Naive B cell (primary cell): ENCODE results near the gene C1D. TPM values are rescaled to one million over a fixed set of nuclear protein-coding genes. Genes with fewer than 3 reads are reported as not detected.
"Not testable (repeated sequence)": the region's sequence is repeated elsewhere in the genome, so short reads cannot be mapped to it uniquely, and the experiment has no call there.

Source experiments
- ATAC-seq, 2 donors: fragments of 150-1000 bp; cut with Tn5 transposase; 2 replicates each; pipeline ENCODE4 v1.10.0; 2021; ENCODE audit warnings: low read depth in 2 of 2, mild to moderate bottlenecking in 2 of 2, moderate library complexity in 2 of 2
- DNase-seq: peaks from one replicate; pipeline ENCODE4 v3.0.0; 2022
- H3K27ac Mint-ChIP-seq, 6 donors: one replicate each; pipeline ENCODE4 v1.8.0; 2020 to 2022; ENCODE audit warnings: mild to moderate bottlenecking in 6 of 6, mixed read lengths in 6 of 6, moderate library complexity in 5 of 6, inconsistent platforms in 2 of 6
- H3K27me3 Mint-ChIP-seq, 3 donors: one replicate each; pipeline ENCODE4 v1.8.0; 2021 to 2022; ENCODE audit warnings: mixed read lengths in 3 of 3, mild to moderate bottlenecking in 1 of 3
- H3K36me3 Mint-ChIP-seq, 2 donors: one replicate each; pipeline ENCODE4 v1.8.0; 2020 to 2022; ENCODE audit warnings: mixed read lengths in 2 of 2, inconsistent platforms in 1 of 2, mild to moderate bottlenecking in 1 of 2
- H3K4me1 Mint-ChIP-seq, 3 donors: one replicate each; pipeline ENCODE4 v1.8.0; 2020 to 2022; ENCODE audit warnings: mixed read lengths in 3 of 3, inconsistent platforms in 1 of 3, mild to moderate bottlenecking in 1 of 3, moderate library complexity in 1 of 3
- H3K4me3 Mint-ChIP-seq, 8 donors: one replicate each; pipeline ENCODE4 v1.8.0; 2020 to 2022; ENCODE audit warnings: mild to moderate bottlenecking in 8 of 8, mixed read lengths in 8 of 8, moderate library complexity in 8 of 8, inconsistent platforms in 2 of 8
- H3K9me3 Mint-ChIP-seq, 7 donors: one replicate each; pipeline ENCODE4 v1.8.0; 2020 to 2022; ENCODE audit warnings: mixed read lengths in 7 of 7, mild to moderate bottlenecking in 5 of 7, inconsistent platforms in 2 of 7, moderate library complexity in 1 of 7
- polyA plus RNA-seq, 6 donors: library from polyadenylated mRNA; unstranded; fragments of 300-500 nt; fragmentation: Illumina TruSeq; gene quantifications; one replicate each; pipeline ENCODE4 v1.2.3, GENCODE V29; 2021; ENCODE audit warnings: low read depth in 6 of 6

Gene C1D
- polyA plus RNA-seq, 6 donors from 2014 or later = 3.8 to 69.4 (median 38.0) TPM

- Mint-ChIP-seq H3K36me3 (no peaks in the 10 kb centered on the region), H3K9me3 (no peaks in the 10 kb centered on the region), H3K4me1 (no peaks in the 10 kb centered on the region), H3K27ac (no peak overlapping the region), H3K27me3 (no peaks in the 10 kb centered on the region), H3K4me3 (no peak overlapping the region)
- DNase-seq = no peak
- ATAC-seq = no peak
Observed at GRCh38 chr2:68089961-68090360, 27.2 kb upstream of the C1D start.

- Mint-ChIP-seq H3K27ac (no peak overlapping the region), H3K4me3 (no peak overlapping the region), H3K36me3 (no peaks in the 10 kb centered on the region), H3K9me3 (no peaks in the 10 kb centered on the region), H3K4me1 (no peaks in the 10 kb centered on the region), H3K27me3 (no peaks in the 10 kb centered on the region)
- DNase-seq (no peak), ATAC-seq (no peak)
Observed at GRCh38 chr2:68088940-68089339, 26.1 kb upstream of the C1D start.

GRCh38 chr2:68086166-68086565, 23.4 kb upstream of the C1D start:
- Mint-ChIP-seq H3K4me1 (no peaks in the 10 kb centered on the region), H3K27ac (no peak overlapping the region), H3K4me3 (no peak overlapping the region), H3K36me3 (no peaks in the 10 kb centered on the region), H3K27me3 (no peaks in the 10 kb centered on the region), H3K9me3 (no peaks in the 10 kb centered on the region)
- ATAC-seq = no peak
- DNase-seq = no peak

GRCh38 chr2:68083346-68083745, 20.5 kb upstream of the C1D start:
- Mint-ChIP-seq H3K4me1 (no peaks in the 10 kb centered on the region), H3K27ac (no peak overlapping the region), H3K9me3 (no peaks in the 10 kb centered on the region), H3K27me3 (no peaks in the 10 kb centered on the region), H3K4me3 (no peak overlapping the region), H3K36me3 (no peaks in the 10 kb centered on the region)
- DNase-seq (no peak), ATAC-seq (no peak)

GRCh38 chr2:68074050-68074449, 11.2 kb upstream of the C1D start:
- Mint-ChIP-seq H3K9me3 (peaks cover 0 to 2% (median 0%) of the 10 kb centered on the region in 7 donors), H3K4me3 (no peak overlapping the region), H3K27ac (no peak overlapping the region), H3K4me1 (no peaks in the 10 kb centered on the region), H3K27me3 (peaks cover 0 to 4% (median 0%) of the 10 kb centered on the region in 3 donors), H3K36me3 (no peaks in the 10 kb centered on the region)
- ATAC-seq (no peak), DNase-seq (no peak)

- ATAC-seq, H3K9me3 Mint-ChIP-seq, DNase-seq, H3K36me3 Mint-ChIP-seq, H3K27ac Mint-ChIP-seq: not testable (repeated sequence)
- Mint-ChIP-seq H3K4me3 (peak overlapping the region in 5 of 8 donors; percentile 30 to 97 (median 95)), H3K27me3 (peaks cover 9 to 40% (median 16%) of the 10 kb centered on the region in 3 donors), H3K4me1 (peaks cover 16 to 32% (median 21%) of the 10 kb centered on the region in 3 donors)
Observed at GRCh38 chr2:68063797-68064646, 1.2 kb upstream of the C1D start.

- Mint-ChIP-seq H3K36me3 (peaks cover 0 to 4% of the 10 kb centered on the region in 2 donors), H3K4me3 (peak overlapping the region in 2 of 8 donors; percentile 57), H3K4me1 (peaks cover 28 to 60% (median 43%) of the 10 kb centered on the region in 3 donors), H3K27ac (peak overlapping the region in 1 of 6 donors; percentile 23), H3K9me3 (no peaks in the 10 kb centered on the region), H3K27me3 (peaks cover 5 to 8% (median 7%) of the 10 kb centered on the region in 3 donors)
- ATAC-seq = no peak
- no peak for DNase-seq
Observed at GRCh38 chr2:68060652-68061051, 2.2 kb downstream of the C1D start.

- Mint-ChIP-seq H3K4me3 (peak overlapping the region in 7 of 8 donors; percentile 39 to 72 (median 55)), H3K36me3 (peaks cover 0 to 4% of the 10 kb centered on the region in 2 donors), H3K27me3 (peaks cover 3 to 4% (median 3%) of the 10 kb centered on the region in 3 donors), H3K4me1 (peaks cover 33 to 60% (median 50%) of the 10 kb centered on the region in 3 donors), H3K27ac (peak overlapping the region in 4 of 6 donors; percentile 23 to 75 (median 55)), H3K9me3 (no peaks in the 10 kb centered on the region)
- DNase-seq (no peak), ATAC-seq (no peak)
Observed at GRCh38 chr2:68059784-68060525, 2.8 kb downstream of the C1D start.

GRCh38 chr2:68057658-68058396, 5.0 kb downstream of the C1D start:
- H3K27ac Mint-ChIP-seq = peak overlapping the region in 1 of 6 donors; percentile 22
- H3K4me1 Mint-ChIP-seq = peaks cover 48 to 69% (median 66%) of the 10 kb centered on the region in 3 donors
- ATAC-seq (no peak), DNase-seq (no peak)
- peaks cover 0 to 4% of the 10 kb centered on the region in 2 donors for H3K36me3 Mint-ChIP-seq
- H3K4me3 Mint-ChIP-seq = peak overlapping the region in 1 of 8 donors; percentile 46
- peaks cover 0 to 2% (median 0%) of the 10 kb centered on the region in 3 donors for H3K27me3 Mint-ChIP-seq
- H3K9me3 Mint-ChIP-seq = no peaks in the 10 kb centered on the region

- Mint-ChIP-seq H3K36me3 (peaks cover 0 to 3% of the 10 kb centered on the region in 2 donors), H3K9me3 (peaks cover 0 to 2% (median 0%) of the 10 kb centered on the region in 7 donors), H3K27me3 (no peaks in the 10 kb centered on the region), H3K4me3 (no peak overlapping the region), H3K4me1 (peaks cover 40 to 62% (median 61%) of the 10 kb centered on the region in 3 donors), H3K27ac (peak overlapping the region in 4 of 6 donors; percentile 8 to 62 (median 22))
- ATAC-seq (no peak), DNase-seq (no peak)
Observed at GRCh38 chr2:68052717-68053422, 9.9 kb downstream of the C1D start.

- peaks cover 36 to 47% (median 42%) of the 10 kb centered on the region in 3 donors for H3K4me1 Mint-ChIP-seq
- no peak overlapping the region for H3K4me3 Mint-ChIP-seq
- no peaks in the 10 kb centered on the region for H3K27me3 Mint-ChIP-seq
- ATAC-seq (no peak), DNase-seq (no peak)
- peaks cover 0 to 4% of the 10 kb centered on the region in 2 donors for H3K36me3 Mint-ChIP-seq
- peak overlapping the region in 4 of 6 donors; percentile 2 to 74 (median 33) for H3K27ac Mint-ChIP-seq
- H3K9me3 Mint-ChIP-seq = peaks cover 0 to 2% (median 0%) of the 10 kb centered on the region in 7 donors
Observed at GRCh38 chr2:68050353-68050752, 12.5 kb downstream of the C1D start.

GRCh38 chr2:68046642-68047240, 16.1 kb downstream of the C1D start:
- no peak overlapping the region for H3K4me3 Mint-ChIP-seq
- ATAC-seq = no peak
- no peak overlapping the region for H3K27ac Mint-ChIP-seq
- peaks cover 14 to 24% (median 23%) of the 10 kb centered on the region in 3 donors for H3K4me1 Mint-ChIP-seq
- no peaks in the 10 kb centered on the region for H3K27me3 Mint-ChIP-seq
- DNase-seq = no peak
- H3K9me3 Mint-ChIP-seq = peaks cover 0 to 2% (median 0%) of the 10 kb centered on the region in 7 donors
- peaks cover 0 to 4% of the 10 kb centered on the region in 2 donors for H3K36me3 Mint-ChIP-seq
